HG03342 (cell line): ENCODE results near the gene CIC.

Experiments
- ATAC-seq: cut with Tn5 transposase; IDR thresholded peaks from one replicate; pipeline ENCODE4 v1.9.1; 2021; ENCODE audit warnings: mild to moderate bottlenecking, moderate library complexity; ENCODE audit not compliant: unreplicated experiment

CIC gene

GRCh38 chr19:42275103-42275502 lies 6.1 kb downstream of the CIC start:
- ATAC-seq = no peak

GRCh38 chr19:42275517-42275916 lies 6.5 kb downstream of the CIC start:
- ATAC-seq = no peak

GRCh38 chr19:42276284-42276683 lies 7.2 kb downstream of the CIC start:
- no peak for ATAC-seq

GRCh38 chr19:42276821-42277220 lies 7.8 kb downstream of the CIC start:
- ATAC-seq = no peak

- no peak for ATAC-seq
These were observed 8.9 kb downstream of the CIC start for GRCh38 chr19:42277821-42278451.

- ATAC-seq = no peak
These were observed 9.6 kb downstream of the CIC start for GRCh38 chr19:42278452-42279154.

GRCh38 chr19:42279155-42279901 lies 10.3 kb downstream of the CIC start:
- no peak for ATAC-seq

- peak; percentile 29 for ATAC-seq
These were observed 11.1 kb downstream of the CIC start for GRCh38 chr19:42279902-42280814.

GRCh38 chr19:42280815-42281145 lies 11.7 kb downstream of the CIC start:
- no peak for ATAC-seq

GRCh38 chr19:42281146-42281826 lies 12.2 kb downstream of the CIC start:
- no peak for ATAC-seq

GRCh38 chr19:42281827-42282762 lies 13.0 kb downstream of the CIC start:
- no peak for ATAC-seq

- ATAC-seq = no peak
These were observed 13.8 kb downstream of the CIC start for GRCh38 chr19:42282819-42283187.

- ATAC-seq = peak; percentile 34
These were observed 14.4 kb downstream of the CIC start for GRCh38 chr19:42283188-42284065.

GRCh38 chr19:42284066-42284501 lies 15.0 kb downstream of the CIC start:
- ATAC-seq = peak; percentile 28

GRCh38 chr19:42284591-42285341 lies 15.7 kb downstream of the CIC start:
- ATAC-seq = peak; percentile 4

- no peak for ATAC-seq
These were observed 16.5 kb downstream of the CIC start for GRCh38 chr19:42285541-42285941.

- ATAC-seq = no peak
These were observed 16.9 kb downstream of the CIC start for GRCh38 chr19:42285988-42286348.
